Measurements from ENCODE around the gene DCHS2.

GRCh38 chr4:154345359-154345758 lies 146.2 kb downstream of the DCHS2 start:
- no peak for TF ChIP-seq EZH2phosphoT487 (IDR thresholded peaks at IDR 0.05; ENCODE audit: low read depth, severe bottlenecking, unreplicated experiment)
- TF ChIP-seq, protein P1, sequence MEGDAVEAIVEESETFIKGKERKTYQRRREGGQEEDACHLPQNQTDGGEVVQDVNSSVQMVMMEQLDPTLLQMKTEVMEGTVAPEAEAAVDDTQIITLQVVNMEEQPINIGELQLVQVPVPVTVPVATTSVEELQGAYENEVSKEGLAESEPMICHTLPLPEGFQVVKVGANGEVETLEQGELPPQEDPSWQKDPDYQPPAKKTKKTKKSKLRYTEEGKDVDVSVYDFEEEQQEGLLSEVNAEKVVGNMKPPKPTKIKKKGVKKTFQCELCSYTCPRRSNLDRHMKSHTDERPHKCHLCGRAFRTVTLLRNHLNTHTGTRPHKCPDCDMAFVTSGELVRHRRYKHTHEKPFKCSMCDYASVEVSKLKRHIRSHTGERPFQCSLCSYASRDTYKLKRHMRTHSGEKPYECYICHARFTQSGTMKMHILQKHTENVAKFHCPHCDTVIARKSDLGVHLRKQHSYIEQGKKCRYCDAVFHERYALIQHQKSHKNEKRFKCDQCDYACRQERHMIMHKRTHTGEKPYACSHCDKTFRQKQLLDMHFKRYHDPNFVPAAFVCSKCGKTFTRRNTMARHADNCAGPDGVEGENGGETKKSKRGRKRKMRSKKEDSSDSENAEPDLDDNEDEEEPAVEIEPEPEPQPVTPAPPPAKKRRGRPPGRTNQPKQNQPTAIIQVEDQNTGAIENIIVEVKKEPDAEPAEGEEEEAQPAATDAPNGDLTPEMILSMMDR (IDR thresholded peaks at IDR 0.05; ENCODE audit: poor library complexity): no peak
- TF ChIP-seq EZH2 (IDR thresholded peaks at IDR 0.05; ENCODE audit: borderline replicate concordance): no peak
